ENCODE data around the gene KCNQ1.

DNA sequence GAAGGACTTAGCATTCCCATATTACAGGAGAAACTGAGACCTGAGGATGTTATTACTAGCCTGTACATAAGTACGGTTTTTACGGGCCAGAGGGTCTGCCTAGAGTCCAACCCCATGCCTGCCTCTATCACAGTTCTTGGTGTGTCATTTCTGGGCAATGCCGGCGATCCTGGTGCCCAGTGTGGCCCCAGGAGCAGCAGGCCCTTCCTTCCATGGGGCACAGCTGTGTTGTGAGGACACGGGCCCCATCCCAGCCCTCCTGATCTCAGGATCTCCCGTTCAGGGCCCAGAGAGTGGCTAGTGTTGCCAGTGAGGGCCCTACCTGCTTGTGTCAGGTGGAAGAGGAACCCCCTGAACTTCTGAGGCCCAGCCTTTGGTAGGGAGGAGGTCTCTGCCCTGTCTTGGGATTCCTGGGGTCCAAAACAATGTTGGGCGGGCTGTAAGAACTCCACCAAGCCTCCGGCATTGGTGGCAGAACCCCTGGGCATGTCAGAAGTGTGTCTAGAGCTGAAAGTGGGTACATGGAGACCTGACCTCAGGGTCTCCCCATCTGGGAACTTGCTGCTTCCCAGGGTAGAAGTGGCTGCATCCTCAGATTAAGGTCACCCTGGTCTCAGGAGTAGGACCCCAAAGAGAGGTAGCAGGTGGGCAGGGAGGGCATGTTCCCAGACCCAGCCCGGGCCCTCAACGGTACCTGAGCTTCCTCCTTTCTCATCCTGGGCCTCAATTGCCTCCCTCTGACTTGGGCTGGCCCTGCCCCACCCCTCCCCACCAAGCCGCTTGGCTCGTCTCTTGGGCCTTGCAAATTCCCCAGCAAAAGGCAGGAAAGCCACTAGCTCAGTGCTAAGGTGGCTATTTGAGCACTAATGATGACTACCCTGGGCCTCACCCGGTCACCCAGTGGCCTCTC, 329.6 kb downstream of the KCNQ1 start:
- TF ChIP-seq POLR2AphosphoS5 (IDR thresholded peaks at IDR 0.05; ENCODE audit: low read depth, low read length) (no peak), TAF1 (IDR thresholded peaks at IDR 0.05; ENCODE audit: low read depth, low read length) (no peak), POLR2A (IDR thresholded peaks at IDR 0.05; ENCODE audit: low read depth, low read length) (no peak), SPI1 (IDR thresholded peaks at IDR 0.05; ENCODE audit: low read depth, low read length) (no peak)

Data from GM12891 (cell line).